ENCODE data around the gene ALS2CL. TPM values are rescaled to one million over a fixed set of nuclear protein-coding genes. Genes with fewer than 3 reads are reported as not detected.

ALS2CL gene
- total RNA-seq, 1 donor from 2014 or later, result 49.0 TPM

GRCh38 chr3:46681387-46681786 lies 12.1 kb downstream of the ALS2CL start:
- Histone ChIP-seq H3K27ac (no peak overlapping the region), H3K36me3 (peaks cover 22 to 48% of the 10 kb centered on the region in 2 donors), H3K27me3 (no peaks in the 10 kb centered on the region), H3K4me1 (no peaks in the 10 kb centered on the region), H3K9me3 (no peaks in the 10 kb centered on the region), H3K4me3 (no peak overlapping the region)
- no peak for TF ChIP-seq CTCF (IDR thresholded peaks at IDR 0.05)
- DNase-seq (ENCODE audit: low spot score in 2 of 2), result no peak
- intact Hi-C loops (cut with DNase I), result no loop called here

DNA sequence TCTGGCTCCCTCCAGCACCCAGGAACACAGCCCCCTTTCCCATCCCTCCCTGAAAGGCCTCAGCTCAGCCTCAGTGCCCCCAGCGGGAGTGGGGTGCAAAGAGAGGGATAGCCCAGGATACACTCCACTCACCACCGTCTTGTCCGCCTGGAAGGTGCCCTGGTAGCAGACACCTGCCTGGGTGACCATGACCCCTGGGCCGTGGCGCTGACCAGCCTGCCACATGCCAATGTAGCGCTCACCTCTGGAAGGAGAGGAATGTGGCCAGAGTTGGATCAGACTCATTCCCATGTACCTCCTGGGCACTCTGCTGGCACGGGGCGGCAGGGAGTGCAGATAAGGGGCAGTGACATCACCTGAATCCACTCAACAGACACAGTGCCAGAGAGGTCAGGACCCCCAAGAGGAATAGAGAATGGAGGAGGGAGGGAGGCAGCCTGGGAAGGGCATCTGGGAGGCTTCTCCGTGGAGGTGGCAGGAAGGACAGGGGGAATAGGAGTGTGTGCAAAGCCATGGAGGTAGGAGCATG lies 13.1 kb downstream of the ALS2CL start:
- no peak for DNase-seq (ENCODE audit: low spot score in 2 of 2)
- intact Hi-C loops (cut with DNase I), result no loop called here
- H3K36me3 ChIP-seq, result peaks cover 22 to 48% of the 10 kb centered on the region in 2 donors

DNA sequence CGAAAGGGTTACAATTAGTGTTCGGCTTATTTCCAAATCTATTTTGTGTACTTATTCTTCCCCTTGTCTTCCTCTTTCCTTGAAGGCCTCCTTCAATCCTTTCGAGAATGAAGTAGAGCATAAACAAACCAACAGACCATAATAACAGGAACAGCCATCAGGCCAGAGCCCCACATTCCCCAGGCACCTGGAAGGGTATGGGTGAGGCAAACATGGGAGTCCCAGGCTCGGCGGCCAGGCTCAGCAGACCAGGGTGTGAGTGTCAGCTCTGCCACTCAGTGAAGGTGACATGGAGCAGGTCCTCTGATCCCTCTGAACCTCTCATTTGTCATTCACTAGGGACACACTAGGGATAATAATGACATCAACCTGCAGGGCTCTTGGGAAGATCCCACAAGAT lies 13.8 kb downstream of the ALS2CL start:
- Histone ChIP-seq H3K4me1 (no peaks in the 10 kb centered on the region), H3K4me3 (no peak overlapping the region), H3K36me3 (peaks cover 22 to 48% of the 10 kb centered on the region in 2 donors), H3K9me3 (no peaks in the 10 kb centered on the region), H3K27me3 (no peaks in the 10 kb centered on the region), H3K27ac (no peak overlapping the region)
- intact Hi-C loops (cut with DNase I), result no loop called here
- DNase-seq (ENCODE audit: low spot score in 2 of 2), result no peak
- TF ChIP-seq CTCF (IDR thresholded peaks at IDR 0.05), result no peak

More for the DNA sequence above, 13.1 kb downstream of the ALS2CL start:
- Histone ChIP-seq H3K4me1 (no peaks in the 10 kb centered on the region), H3K4me3 (no peak overlapping the region), H3K27ac (no peak overlapping the region), H3K27me3 (no peaks in the 10 kb centered on the region), H3K9me3 (no peaks in the 10 kb centered on the region)
- TF ChIP-seq CTCF (IDR thresholded peaks at IDR 0.05), result no peak

- no peak for TF ChIP-seq CTCF (IDR thresholded peaks at IDR 0.05)
- H3K4me1 ChIP-seq, result no peaks in the 10 kb centered on the region
- H3K9me3 ChIP-seq, result no peaks in the 10 kb centered on the region
- DNase-seq (ENCODE audit: low spot score in 2 of 2), result no peak
- intact Hi-C loops (cut with DNase I), result no loop called here
- no peak overlapping the region for H3K4me3 ChIP-seq
- H3K36me3 ChIP-seq, result peaks cover 14 to 45% of the 10 kb centered on the region in 2 donors
- H3K27ac ChIP-seq, result no peak overlapping the region
- H3K27me3 ChIP-seq, result no peaks in the 10 kb centered on the region
These were observed 15.2 kb downstream of the ALS2CL start for GRCh38 chr3:46678280-46678679.

DNA sequence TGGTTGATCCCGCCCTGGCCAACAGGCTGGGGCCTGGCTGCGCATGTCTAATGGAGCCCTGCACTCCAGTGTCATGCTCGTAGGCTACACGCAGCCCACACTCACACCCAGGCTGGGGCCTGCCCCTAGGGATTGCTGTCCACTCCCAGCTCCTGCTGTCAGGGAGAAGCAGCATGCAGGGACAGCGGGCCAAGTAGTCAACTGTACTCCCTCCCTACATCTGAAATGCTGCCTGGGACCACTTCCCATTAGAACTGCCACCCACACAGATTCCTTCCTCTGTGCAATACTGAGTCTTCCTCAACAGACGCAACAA lies 16.1 kb downstream of the ALS2CL start:
- intact Hi-C loops (cut with DNase I), result no loop called here
- no peak for TF ChIP-seq CTCF (IDR thresholded peaks at IDR 0.05)
- Histone ChIP-seq H3K27ac (no peak overlapping the region), H3K4me1 (no peaks in the 10 kb centered on the region), H3K27me3 (no peaks in the 10 kb centered on the region), H3K9me3 (no peaks in the 10 kb centered on the region), H3K36me3 (peaks cover 10 to 39% of the 10 kb centered on the region in 2 donors), H3K4me3 (no peak overlapping the region)
- no peak for DNase-seq (ENCODE audit: low spot score in 2 of 2)

Measured in ascending aorta (tissue), 2 donors.